ENCODE data around the gene UBXN7.

DNA sequence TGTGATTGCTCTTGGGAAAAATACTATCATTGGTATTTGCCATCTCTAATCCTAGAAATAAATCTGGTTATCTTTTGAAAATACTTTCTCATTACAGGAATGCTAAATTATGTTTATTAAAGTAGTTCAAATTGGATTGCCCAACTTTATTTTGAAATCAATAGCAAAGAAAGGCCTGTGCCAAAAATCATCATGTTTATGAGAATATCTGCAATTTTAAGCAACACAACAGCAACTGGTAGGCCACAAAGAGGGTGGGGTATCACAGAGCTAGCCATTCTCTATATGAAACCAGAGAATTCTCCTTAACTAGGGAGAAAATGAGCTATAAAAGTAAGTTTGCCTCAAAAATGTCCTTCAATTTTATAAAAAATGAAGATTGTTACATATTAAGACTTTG lies 82.2 kb downstream of the UBXN7 start:
- TF ChIP-seq, protein P1, sequence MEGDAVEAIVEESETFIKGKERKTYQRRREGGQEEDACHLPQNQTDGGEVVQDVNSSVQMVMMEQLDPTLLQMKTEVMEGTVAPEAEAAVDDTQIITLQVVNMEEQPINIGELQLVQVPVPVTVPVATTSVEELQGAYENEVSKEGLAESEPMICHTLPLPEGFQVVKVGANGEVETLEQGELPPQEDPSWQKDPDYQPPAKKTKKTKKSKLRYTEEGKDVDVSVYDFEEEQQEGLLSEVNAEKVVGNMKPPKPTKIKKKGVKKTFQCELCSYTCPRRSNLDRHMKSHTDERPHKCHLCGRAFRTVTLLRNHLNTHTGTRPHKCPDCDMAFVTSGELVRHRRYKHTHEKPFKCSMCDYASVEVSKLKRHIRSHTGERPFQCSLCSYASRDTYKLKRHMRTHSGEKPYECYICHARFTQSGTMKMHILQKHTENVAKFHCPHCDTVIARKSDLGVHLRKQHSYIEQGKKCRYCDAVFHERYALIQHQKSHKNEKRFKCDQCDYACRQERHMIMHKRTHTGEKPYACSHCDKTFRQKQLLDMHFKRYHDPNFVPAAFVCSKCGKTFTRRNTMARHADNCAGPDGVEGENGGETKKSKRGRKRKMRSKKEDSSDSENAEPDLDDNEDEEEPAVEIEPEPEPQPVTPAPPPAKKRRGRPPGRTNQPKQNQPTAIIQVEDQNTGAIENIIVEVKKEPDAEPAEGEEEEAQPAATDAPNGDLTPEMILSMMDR (conservative IDR thresholded peaks at IDR 0.05 in 1 of 2, IDR thresholded peaks at IDR 0.05 in 1 of 2; ENCODE audit: low read depth in 1 of 2, low read length in 2 of 2), result no peak
- no peak for TF ChIP-seq EZH2 (IDR thresholded peaks at IDR 0.05; ENCODE audit: low read length, missing control alignments)
